Caco-2 (cell line): Measurements from ENCODE around the gene ZNF76. TPM values are rescaled to one million over a fixed set of nuclear protein-coding genes. Genes with fewer than 3 reads are reported as not detected.
"Not testable (repeated sequence)": the region's sequence is repeated elsewhere in the genome, so short reads cannot be mapped to it uniquely, and the experiment has no call there.

Source experiments
- BruUV-seq: library from RNA; stranded (reverse); fragments of 400-500 nt; replicated peaks from 2 replicates; lab custom pipeline; 2021; lab: Mats Ljungman, UMichigan
- CTCF ChIA-PET: fragments of 300-600 bp; sonication (Branson Sonifier 250); formaldehyde crosslinking; loops from one replicate; lab custom pipeline; 2022; ENCODE audit warnings: antibody characterized with exemption; lab: Charles Lee
- POLR2A ChIA-PET: fragments of 300-600 bp; sonication (Branson Sonifier 250); formaldehyde crosslinking; loops from one replicate; lab custom pipeline; 2022; ENCODE audit warnings: antibody characterized with exemption; lab: Charles Lee
- DNase-seq, 2 experiments: peaks; one replicate each; pipeline versions ENCODE4 v3.0.0 to v3.0.0-alpha.2; 2020 to 2022
- H3K27me3 ChIP-seq: replicated peaks from 2 replicates; pipeline ENCODE4 v1.6.0; 2011; ENCODE audit warnings: low read length; ENCODE audit not compliant: control insufficient read depth, insufficient read depth
- H3K36me3 ChIP-seq: 2 replicates; pipeline ENCODE4 v1.5.1; 2011; ENCODE audit warnings: low read length; ENCODE audit not compliant: control insufficient read depth, insufficient read depth
- H3K4me1 ChIP-seq: fragments of 250-450 bp; sonication (Bioruptor Pico); 2 replicates; pipeline ENCODE4 v1.5.1; 2020; ENCODE audit warnings: mild to moderate bottlenecking
- H3K4me3 ChIP-seq: 2 replicates; pipeline ENCODE4 v1.5.1; 2011; ENCODE audit warnings: low read depth, mild to moderate bottlenecking, control low read depth, low read length
- H3K9me3 ChIP-seq: fragments of 250-450 bp; sonication (Bioruptor Pico); 2 replicates; pipeline ENCODE4 v1.5.1; 2020; ENCODE audit warnings: mild to moderate bottlenecking, moderate library complexity
- H3K27ac Mint-ChIP-seq: one replicate; pipeline ENCODE4 v1.8.0; 2022; ENCODE audit warnings: mixed read lengths; ENCODE audit not compliant: unreplicated experiment
- H3K27me3 Mint-ChIP-seq: one replicate; pipeline ENCODE4 v1.8.0; 2022; ENCODE audit warnings: mixed read lengths; ENCODE audit not compliant: insufficient read depth, unreplicated experiment
- H3K36me3 Mint-ChIP-seq: one replicate; pipeline ENCODE4 v1.8.0; 2022; ENCODE audit warnings: mild to moderate bottlenecking, mixed read lengths; ENCODE audit not compliant: insufficient read depth, unreplicated experiment
- H3K4me1 Mint-ChIP-seq: one replicate; pipeline ENCODE4 v1.8.0; 2022; ENCODE audit warnings: low read depth, mixed read lengths; ENCODE audit not compliant: unreplicated experiment
- H3K4me3 Mint-ChIP-seq: one replicate; pipeline ENCODE4 v1.8.0; 2022; ENCODE audit warnings: mild to moderate bottlenecking, moderate library complexity, mixed read lengths; ENCODE audit not compliant: unreplicated experiment
- H3K9me3 Mint-ChIP-seq: one replicate; pipeline ENCODE4 v1.8.0; 2022; ENCODE audit warnings: mixed read lengths; ENCODE audit not compliant: unreplicated experiment
- CTCF ChIP-seq, 2 experiments: fragments of 200-600 bp in 1 of 2; IDR thresholded peaks; 1 replicate in 1 of 2; 2 replicates in 1 of 2; pipeline versions ENCODE4 v1.5.1 to v1.8.0; 2011 to 2022; ENCODE audit warnings: antibody characterized with exemption in 1 of 2, control low read depth in 1 of 2, inconsistent platforms in 1 of 2, low read depth in 1 of 2, low read length in 1 of 2, mild to moderate bottlenecking in 1 of 2, moderate library complexity in 1 of 2; ENCODE audit not compliant: insufficient read depth in 1 of 2, severe bottlenecking in 1 of 2, unreplicated experiment in 1 of 2
- intact Hi-C: fragments of 100-400 bp; cut with micrococcal nuclease; formaldehyde crosslinking; loops from one replicate; pipeline ENCODE4 v1.10.0; 2022; ENCODE audit not compliant: unreplicated experiment
- total RNA-seq: library from RNA; stranded (reverse); gene quantifications from 2 replicates; pipeline ENCODE4 v1.2.3, GENCODE V29; 2022

ZNF76 gene
- total RNA-seq, 1 experiment from 2014 or later: 22.7 TPM

GRCh38 chr6:35321091-35321490 lies 61.6 kb downstream of the ZNF76 start:
- H3K4me1 Mint-ChIP-seq: peaks cover 15% of the 10 kb centered on the region
- H3K4me1 ChIP-seq: peaks cover 14% of the 10 kb centered on the region
- intact Hi-C loops: no loop called here
- DNase-seq: no peak
- TF ChIP-seq CTCF (IDR thresholded peaks at IDR 0.05; ENCODE audit: insufficient read depth in 1 of 2, low read depth in 1 of 2, low read length in 1 of 2, severe bottlenecking in 1 of 2, unreplicated experiment in 1 of 2): no peak
- no peak overlapping the region for H3K4me3 ChIP-seq
- H3K4me3 Mint-ChIP-seq: no peak overlapping the region
- H3K27me3 ChIP-seq: no peaks in the 10 kb centered on the region
- no peak overlapping the region for H3K27ac Mint-ChIP-seq
- ChIA-PET POLR2A (no interaction called here), CTCF (no interaction called here)
- H3K36me3 Mint-ChIP-seq: peaks cover 6% of the 10 kb centered on the region
- H3K27me3 Mint-ChIP-seq: no peaks in the 10 kb centered on the region
- no peaks in the 10 kb centered on the region for H3K36me3 ChIP-seq
- H3K9me3 Mint-ChIP-seq: no peaks in the 10 kb centered on the region
- no TSS peak for BruUV-seq
- no peaks in the 10 kb centered on the region for H3K9me3 ChIP-seq

GRCh38 chr6:35327349-35328027 lies 68.0 kb downstream of the ZNF76 start:
- DNase-seq: peak; percentile 74 to 78
- H3K4me1 ChIP-seq: peaks cover 13% of the 10 kb centered on the region; the same call in 1 of the 2 replicates
- Mint-ChIP-seq H3K9me3 (peaks cover 9% of the 10 kb centered on the region), H3K36me3 (no peaks in the 10 kb centered on the region), H3K27me3 (no peaks in the 10 kb centered on the region), H3K4me1 (peaks cover under 1% of the 10 kb centered on the region), H3K27ac (no peak overlapping the region), H3K4me3 (no peak overlapping the region)
- no peak overlapping the region for H3K4me3 ChIP-seq
- no peaks in the 10 kb centered on the region; the same call in 1 of the 2 replicates for H3K9me3 ChIP-seq
- ChIA-PET POLR2A (interaction anchor here (0.5 to 1.3 kb wide), 2 partner anchors 9 to 15 kb away, joined by 3 read pairs; partner anchors contain the start of gene PPARD), CTCF (interaction anchor here (0.6 to 1.5 kb wide), 9 partner anchors 9 to 125 kb away, joined by 3 to 10 read pairs (median 5); partner anchors contain the start of genes DEF6 and FANCE)
- peak; percentile 65 to 81 for TF ChIP-seq CTCF (IDR thresholded peaks at IDR 0.05; ENCODE audit: insufficient read depth in 1 of 2, low read depth in 1 of 2, low read length in 1 of 2, severe bottlenecking in 1 of 2, unreplicated experiment in 1 of 2)
- intact Hi-C loops: loop anchor here (1.0 kb wide), 2 partner anchors 9 to 30 kb away; partner anchors contain the start of gene DEF6
- BruUV-seq: no TSS peak
- H3K36me3 ChIP-seq: no peaks in the 10 kb centered on the region
- no peaks in the 10 kb centered on the region for H3K27me3 ChIP-seq

GRCh38 chr6:35328108-35328723 lies 68.7 kb downstream of the ZNF76 start:
- Histone ChIP-seq H3K4me1 (peaks cover 13% of the 10 kb centered on the region; the same call in 1 of the 2 replicates), H3K36me3 (no peaks in the 10 kb centered on the region), H3K27me3 (no peaks in the 10 kb centered on the region), H3K4me3 (no peak overlapping the region), H3K9me3 (no peaks in the 10 kb centered on the region; the same call in 1 of the 2 replicates)
- no peak for DNase-seq
- H3K4me3 Mint-ChIP-seq: no peak overlapping the region
- ChIA-PET CTCF (interaction anchor here (0.7 to 1.5 kb wide), 8 partner anchors 10 to 124 kb away, joined by 3 to 10 read pairs (median 5); partner anchors contain the start of genes DEF6 and FANCE), POLR2A (interaction anchor here (0.5 to 1.3 kb wide), 2 partner anchors 10 to 14 kb away, joined by 3 read pairs; partner anchors contain the start of gene PPARD)
- no peaks in the 10 kb centered on the region for H3K4me1 Mint-ChIP-seq
- H3K27me3 Mint-ChIP-seq: peaks cover 3% of the 10 kb centered on the region
- H3K9me3 Mint-ChIP-seq: peaks cover 15% of the 10 kb centered on the region
- H3K36me3 Mint-ChIP-seq: no peaks in the 10 kb centered on the region
- BruUV-seq: no TSS peak
- H3K27ac Mint-ChIP-seq: no peak overlapping the region
- intact Hi-C loops: no loop called here
- no peak for TF ChIP-seq CTCF (IDR thresholded peaks at IDR 0.05; ENCODE audit: insufficient read depth in 1 of 2, low read depth in 1 of 2, low read length in 1 of 2, severe bottlenecking in 1 of 2, unreplicated experiment in 1 of 2)

- H3K36me3 ChIP-seq, H3K36me3 Mint-ChIP-seq, BruUV-seq, POLR2A ChIA-PET, H3K9me3 ChIP-seq, DNase-seq, H3K27ac Mint-ChIP-seq, H3K4me1 Mint-ChIP-seq, intact Hi-C loops, H3K27me3 ChIP-seq, H3K4me3 ChIP-seq, H3K27me3 Mint-ChIP-seq, H3K4me3 Mint-ChIP-seq: not testable (repeated sequence)
- peaks cover 13% of the 10 kb centered on the region; the same call in 1 of the 2 replicates for H3K4me1 ChIP-seq
- CTCF ChIA-PET: interaction anchor here (1.0 kb wide), 1 partner anchor 11 kb away, joined by 6 read pairs; no protein-coding TSS in a partner anchor
- H3K9me3 Mint-ChIP-seq: peaks cover 17% of the 10 kb centered on the region
Measured at GRCh38 chr6:35328965-35329364, 69.4 kb downstream of the ZNF76 start.
